Activated naive CD4-positive, alpha-beta T cell treated with anti-CD3 and anti-CD28 coated beads for 36 hours (primary cell): Measurements from ENCODE around the gene PTPRM. TPM values are rescaled to one million over a fixed set of nuclear protein-coding genes. Genes with fewer than 3 reads are reported as not detected.

ENCODE experiments used
- CTCF ChIA-PET: fragments of 350-600 bp; sonication (Branson Sonifier 250); formaldehyde crosslinking; loops from one replicate; lab custom pipeline; 2021; ENCODE audit warnings: antibody characterized with exemption; lab: Charles Lee
- DNase-seq: peaks from one replicate; pipeline ENCODE4 v3.0.0-alpha.2; 2020
- H3K27ac Mint-ChIP-seq: one replicate; pipeline ENCODE4 v1.8.0; 2021; ENCODE audit warnings: mild to moderate bottlenecking, mixed read lengths
- H3K27me3 Mint-ChIP-seq: one replicate; pipeline ENCODE4 v1.8.0; 2021; ENCODE audit warnings: low read depth, mixed read lengths
- H3K36me3 Mint-ChIP-seq: one replicate; pipeline ENCODE4 v1.8.0; 2021; ENCODE audit warnings: low read depth, mixed read lengths
- H3K4me1 Mint-ChIP-seq: one replicate; pipeline ENCODE4 v1.8.0; 2021; ENCODE audit warnings: low read depth, mixed read lengths
- H3K4me3 Mint-ChIP-seq: one replicate; pipeline ENCODE4 v1.8.0; 2021; ENCODE audit warnings: mild to moderate bottlenecking, moderate library complexity, mixed read lengths
- H3K9me3 Mint-ChIP-seq: one replicate; pipeline ENCODE4 v1.8.0; 2021; ENCODE audit warnings: mixed read lengths
- intact Hi-C: fragments of 100-400 bp; cut with micrococcal nuclease; formaldehyde crosslinking; loops from one replicate; pipeline ENCODE4 v1.15.1; 2023
- total RNA-seq, 2 experiments: library from RNA; stranded (reverse); gene quantifications; one replicate each; pipeline ENCODE4 v1.2.3, GENCODE V29; 2021

PTPRM gene
- total RNA-seq, 2 experiments from 2014 or later = 4.3 to 6.1 TPM

- CTCF ChIA-PET = no interaction called here
- no peak for DNase-seq
- H3K9me3 Mint-ChIP-seq = no peaks in the 10 kb centered on the region
Measured at GRCh38 chr18:7548221-7548620, 18.9 kb upstream of the PTPRM start.

DNA sequence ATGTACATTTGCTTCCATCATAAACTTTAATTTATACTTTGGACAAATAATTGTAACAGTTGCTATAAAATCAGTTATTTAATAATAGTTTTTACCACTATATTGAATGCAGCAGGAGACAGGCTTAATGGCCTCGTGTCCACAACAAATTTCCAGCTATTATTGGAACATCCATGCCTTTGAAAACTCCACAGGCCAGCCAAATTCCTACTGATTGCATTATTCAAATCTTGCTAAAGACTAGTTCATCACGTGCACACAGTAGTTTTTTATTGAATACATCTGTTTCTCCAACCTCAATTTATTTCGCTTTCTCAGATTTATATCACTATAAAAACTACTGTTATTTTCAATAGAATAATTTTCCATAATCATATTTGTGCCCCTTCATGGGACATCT, 18.4 kb upstream of the PTPRM start:
- no peak for DNase-seq
- H3K36me3 Mint-ChIP-seq = no peaks in the 10 kb centered on the region
- H3K4me3 Mint-ChIP-seq = no peak overlapping the region
- no peaks in the 10 kb centered on the region for H3K4me1 Mint-ChIP-seq
- intact Hi-C loops = no loop called here
- H3K27me3 Mint-ChIP-seq = no peaks in the 10 kb centered on the region
- H3K27ac Mint-ChIP-seq = no peak overlapping the region
- no peaks in the 10 kb centered on the region for H3K9me3 Mint-ChIP-seq
- CTCF ChIA-PET = no interaction called here

More at GRCh38 chr18:7548221-7548620, 18.9 kb upstream of the PTPRM start:
- Mint-ChIP-seq H3K36me3 (no peaks in the 10 kb centered on the region), H3K4me3 (no peak overlapping the region), H3K27ac (no peak overlapping the region), H3K27me3 (no peaks in the 10 kb centered on the region), H3K4me1 (no peaks in the 10 kb centered on the region)
- intact Hi-C loops = no loop called here

- H3K4me3 Mint-ChIP-seq = no peak overlapping the region
Measured at GRCh38 chr18:7557973-7558372, 9.1 kb upstream of the PTPRM start.

DNA sequence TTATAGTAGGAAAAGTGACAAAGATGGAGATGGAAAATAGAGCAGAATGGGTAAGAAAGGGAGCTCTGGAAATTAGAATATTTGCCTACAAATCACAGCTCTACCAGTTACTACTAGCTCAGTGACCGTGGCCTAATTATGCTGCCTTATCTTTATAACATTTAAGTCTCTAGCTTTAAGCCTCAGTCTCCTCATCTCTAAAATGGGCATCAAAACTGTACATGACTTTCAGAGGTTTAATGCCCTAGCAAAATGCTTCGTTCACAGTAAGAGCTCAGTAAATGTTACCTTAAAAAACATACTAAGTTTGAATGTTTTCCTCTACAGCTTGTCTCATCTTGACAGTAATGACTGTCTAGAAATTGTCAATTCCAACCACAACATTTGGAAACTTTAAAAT, 8.3 kb upstream of the PTPRM start:
- DNase-seq = no peak
- Mint-ChIP-seq H3K27me3 (peaks cover 11% of the 10 kb centered on the region), H3K9me3 (peaks cover 2% of the 10 kb centered on the region), H3K36me3 (no peaks in the 10 kb centered on the region), H3K4me1 (no peaks in the 10 kb centered on the region), H3K27ac (no peak overlapping the region), H3K4me3 (no peak overlapping the region)
- intact Hi-C loops = no loop called here
- CTCF ChIA-PET = interaction anchor here (0.6 kb wide), 1 partner anchor 279 kb away, joined by 3 read pairs; no protein-coding TSS in a partner anchor

More at GRCh38 chr18:7557973-7558372, 9.1 kb upstream of the PTPRM start:
- peaks cover 2% of the 10 kb centered on the region for H3K9me3 Mint-ChIP-seq
- no peak for DNase-seq
- intact Hi-C loops = no loop called here
- CTCF ChIA-PET = no interaction called here
- H3K4me1 Mint-ChIP-seq = no peaks in the 10 kb centered on the region
- peaks cover 11% of the 10 kb centered on the region for H3K27me3 Mint-ChIP-seq
- no peaks in the 10 kb centered on the region for H3K36me3 Mint-ChIP-seq
- H3K27ac Mint-ChIP-seq = no peak overlapping the region

GRCh38 chr18:7559709-7560319, 7.3 kb upstream of the PTPRM start:
- Mint-ChIP-seq H3K27ac (no peak overlapping the region), H3K4me1 (no peaks in the 10 kb centered on the region), H3K36me3 (no peaks in the 10 kb centered on the region), H3K9me3 (peaks cover 2% of the 10 kb centered on the region), H3K27me3 (peaks cover 16% of the 10 kb centered on the region), H3K4me3 (no peak overlapping the region)
- DNase-seq = no peak
- CTCF ChIA-PET = interaction anchor here (0.6 kb wide), 1 partner anchor 816 kb away, joined by 4 read pairs; no protein-coding TSS in a partner anchor
- intact Hi-C loops = loop anchor here (10.0 kb wide), 2 partner anchors 395 to 645 kb away; no protein-coding TSS in a partner anchor

DNA sequence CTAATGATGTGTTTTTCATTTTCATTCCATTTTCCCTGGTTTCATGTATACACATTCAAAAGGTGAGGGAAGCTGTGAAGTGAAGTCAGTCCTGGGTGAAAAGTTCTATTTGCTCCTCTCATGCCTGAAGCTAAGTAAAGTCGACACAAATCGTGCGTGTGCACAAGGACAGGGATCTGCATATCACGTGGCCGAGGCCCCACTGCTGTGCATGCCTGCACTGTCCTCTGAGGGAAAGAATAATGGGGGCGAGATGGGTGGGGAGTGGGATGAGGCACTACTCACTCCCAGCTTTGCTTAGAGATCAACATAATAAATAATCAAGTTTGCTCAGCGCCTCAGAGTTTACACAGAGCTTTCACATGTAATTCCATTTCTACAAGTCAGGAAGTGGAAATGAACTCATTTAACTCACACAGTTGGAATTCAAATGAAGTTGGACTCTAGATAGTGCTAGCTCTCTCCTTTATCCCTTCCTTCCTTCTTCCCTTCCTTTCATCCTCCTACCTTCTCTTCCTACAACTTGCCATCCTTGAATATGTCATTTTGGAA, 5.1 kb upstream of the PTPRM start:
- DNase-seq = no peak
- no peak overlapping the region for H3K4me3 Mint-ChIP-seq
- CTCF ChIA-PET = no interaction called here
- no peak overlapping the region for H3K27ac Mint-ChIP-seq
- intact Hi-C loops = loop anchor here (10.0 kb wide), 2 partner anchors 393 to 647 kb away; no protein-coding TSS in a partner anchor
- H3K27me3 Mint-ChIP-seq = peaks cover 27% of the 10 kb centered on the region
- no peaks in the 10 kb centered on the region for H3K36me3 Mint-ChIP-seq
- no peaks in the 10 kb centered on the region for H3K4me1 Mint-ChIP-seq
- peaks cover 2% of the 10 kb centered on the region for H3K9me3 Mint-ChIP-seq

- H3K27me3 Mint-ChIP-seq = peaks cover 27% of the 10 kb centered on the region
- H3K4me1 Mint-ChIP-seq = no peaks in the 10 kb centered on the region
- no peaks in the 10 kb centered on the region for H3K36me3 Mint-ChIP-seq
Measured at GRCh38 chr18:7562491-7562890, 4.6 kb upstream of the PTPRM start.

DNA sequence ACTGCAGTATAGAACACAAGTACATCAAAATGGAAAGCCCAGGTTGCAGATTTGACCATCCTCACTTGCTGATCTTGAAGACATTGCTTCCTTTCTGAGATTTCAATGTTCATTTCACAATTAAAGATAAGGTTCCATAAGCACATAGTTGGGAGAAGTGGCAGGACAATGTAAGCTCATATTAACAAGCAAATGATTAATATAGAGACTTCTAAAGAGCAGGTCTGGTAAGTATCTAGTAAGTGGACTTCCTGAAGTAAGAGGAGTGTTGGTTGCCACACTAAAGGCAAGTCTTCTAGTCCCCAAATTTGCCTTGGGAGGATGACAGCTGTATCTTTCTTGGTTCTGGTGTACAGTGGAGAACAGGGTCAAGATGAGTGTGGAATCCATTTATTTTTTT, 1.4 kb upstream of the PTPRM start:
- no peak for DNase-seq
- CTCF ChIA-PET = no interaction called here
- no peak overlapping the region for H3K4me3 Mint-ChIP-seq
- peaks cover 5% of the 10 kb centered on the region for H3K9me3 Mint-ChIP-seq
- H3K36me3 Mint-ChIP-seq = no peaks in the 10 kb centered on the region
- H3K27ac Mint-ChIP-seq = no peak overlapping the region
- H3K4me1 Mint-ChIP-seq = no peaks in the 10 kb centered on the region
- peaks cover 48% of the 10 kb centered on the region for H3K27me3 Mint-ChIP-seq
- intact Hi-C loops = loop anchor here (2.0 to 10.0 kb wide), 3 partner anchors 345 to 651 kb away; no protein-coding TSS in a partner anchor

More at GRCh38 chr18:7562491-7562890, 4.6 kb upstream of the PTPRM start:
- intact Hi-C loops = loop anchor here (10.0 kb wide), 2 partner anchors 392 to 648 kb away; no protein-coding TSS in a partner anchor
- DNase-seq = no peak
- CTCF ChIA-PET = no interaction called here
- Mint-ChIP-seq H3K4me3 (no peak overlapping the region), H3K9me3 (no peaks in the 10 kb centered on the region), H3K27ac (no peak overlapping the region)

DNA sequence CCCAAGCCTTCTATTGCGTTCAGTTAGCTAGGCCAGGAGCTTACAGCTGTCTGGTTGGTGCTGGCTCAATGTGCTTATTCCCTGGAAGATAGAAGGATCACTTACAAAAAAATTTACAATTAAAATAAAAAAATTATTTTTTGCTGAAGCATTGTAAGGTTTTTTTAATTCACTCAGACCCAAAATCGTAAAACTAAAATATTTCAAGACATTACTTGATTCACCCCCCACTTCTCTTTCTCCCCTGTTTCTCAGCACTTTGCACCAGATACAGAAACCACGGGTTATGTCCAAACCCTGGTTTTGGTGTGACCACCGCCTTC, 911 bp upstream of the PTPRM start:
- CTCF ChIA-PET = interaction anchor here (1.0 to 1.2 kb wide), 2 partner anchors 9 to 114 kb away, joined by 3 to 4 read pairs; no protein-coding TSS in a partner anchor
- no peak for DNase-seq
- H3K27me3 Mint-ChIP-seq = peaks cover 51% of the 10 kb centered on the region
- H3K27ac Mint-ChIP-seq = no peak overlapping the region
- intact Hi-C loops = loop anchor here (2.0 to 10.0 kb wide), 3 partner anchors 345 to 651 kb away; no protein-coding TSS in a partner anchor
- H3K9me3 Mint-ChIP-seq = peaks cover 5% of the 10 kb centered on the region
- H3K36me3 Mint-ChIP-seq = no peaks in the 10 kb centered on the region
- H3K4me3 Mint-ChIP-seq = peak overlapping the region; percentile 10
- no peaks in the 10 kb centered on the region for H3K4me1 Mint-ChIP-seq

DNA sequence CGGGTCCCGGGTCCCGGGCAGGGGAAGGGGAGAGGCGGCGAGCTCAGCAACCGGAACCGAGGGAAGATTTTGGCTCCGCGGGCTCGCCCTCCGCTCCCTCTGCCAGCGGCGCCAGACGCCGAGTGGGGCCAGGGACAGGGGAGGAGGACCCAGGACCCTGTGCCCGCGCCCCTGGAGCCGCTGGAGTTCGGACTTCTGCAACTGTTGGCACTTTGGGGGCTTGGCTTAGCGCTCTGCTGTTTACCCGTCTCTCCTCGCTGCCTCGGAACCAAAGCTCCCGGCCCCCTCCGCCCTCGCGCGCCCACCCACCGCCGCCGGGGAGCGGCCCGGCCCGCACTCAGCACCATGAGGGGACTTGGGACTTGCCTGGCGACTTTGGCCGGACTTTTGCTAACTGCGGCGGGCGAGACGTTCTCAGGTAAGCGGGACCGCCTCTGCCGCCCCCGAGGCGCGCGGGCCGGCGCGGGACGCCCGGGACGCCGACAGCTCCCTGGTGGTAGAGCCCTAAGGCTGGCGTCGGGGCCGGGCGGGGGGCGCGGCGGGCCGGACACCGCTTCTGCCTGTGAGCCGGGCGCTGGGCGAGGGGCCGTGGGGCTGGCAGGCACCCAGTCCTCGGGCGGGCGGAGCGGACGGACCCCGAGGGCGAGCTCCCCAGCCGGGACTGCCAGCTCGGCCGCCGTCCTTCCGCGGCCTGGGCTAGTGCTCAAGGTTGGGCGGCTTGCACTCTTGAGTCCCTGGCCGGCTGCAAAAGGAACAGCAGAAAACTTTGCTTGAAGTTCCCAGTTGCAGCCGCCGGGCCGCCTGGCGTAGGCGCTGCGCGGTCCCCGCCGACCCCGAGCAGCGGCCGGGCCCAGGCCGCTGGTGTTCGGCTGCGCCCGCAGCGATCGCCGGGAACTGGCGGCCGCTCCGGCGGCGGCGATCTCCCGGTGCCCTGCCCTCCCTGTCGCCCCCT, 634 bp downstream of the PTPRM start:
- Mint-ChIP-seq H3K27me3 (peaks cover 46% of the 10 kb centered on the region), H3K4me1 (no peaks in the 10 kb centered on the region), H3K4me3 (no peak overlapping the region), H3K9me3 (peaks cover 5% of the 10 kb centered on the region), H3K27ac (no peak overlapping the region), H3K36me3 (no peaks in the 10 kb centered on the region)
- CTCF ChIA-PET = interaction anchor here (0.9 to 1.2 kb wide), 3 partner anchors 11 to 140 kb away, joined by 3 read pairs; no protein-coding TSS in a partner anchor
- intact Hi-C loops = loop anchor here (2.0 to 10.0 kb wide), 3 partner anchors 347 to 653 kb away; no protein-coding TSS in a partner anchor
- no peak for DNase-seq

- Mint-ChIP-seq H3K27me3 (peaks cover 50% of the 10 kb centered on the region), H3K4me1 (peaks cover 2% of the 10 kb centered on the region), H3K9me3 (peaks cover 5% of the 10 kb centered on the region), H3K4me3 (no peak overlapping the region), H3K36me3 (no peaks in the 10 kb centered on the region), H3K27ac (no peak overlapping the region)
- no peak for DNase-seq
- intact Hi-C loops = loop anchor here (10.0 kb wide), 2 partner anchors 386 to 654 kb away; no protein-coding TSS in a partner anchor
- CTCF ChIA-PET = no interaction called here
Measured at GRCh38 chr18:7568426-7568825, 1.3 kb downstream of the PTPRM start.

DNA sequence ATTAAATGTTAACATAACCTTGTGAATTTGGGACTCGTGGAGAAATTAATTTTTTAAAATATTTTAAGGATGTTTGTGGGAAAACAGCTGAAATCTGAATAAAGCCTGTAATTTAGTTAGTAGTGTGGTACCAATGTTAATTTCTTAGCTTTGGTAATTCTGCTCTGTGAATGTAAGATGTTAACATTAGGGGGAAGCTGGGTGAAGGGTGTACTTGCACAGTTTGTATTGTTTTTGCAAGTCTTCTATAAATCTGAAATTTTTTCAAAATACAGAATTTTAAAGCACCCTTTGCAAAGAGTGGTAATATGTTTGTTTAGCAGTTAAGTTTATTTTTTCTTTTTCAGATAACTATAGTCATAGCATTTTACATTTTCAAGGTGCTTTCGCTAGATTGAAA, 4.5 kb downstream of the PTPRM start:
- CTCF ChIA-PET = no interaction called here
- DNase-seq = no peak
- Mint-ChIP-seq H3K4me1 (peaks cover 2% of the 10 kb centered on the region), H3K27me3 (peaks cover 37% of the 10 kb centered on the region), H3K9me3 (peaks cover 5% of the 10 kb centered on the region), H3K4me3 (no peak overlapping the region), H3K36me3 (no peaks in the 10 kb centered on the region), H3K27ac (no peak overlapping the region)
- intact Hi-C loops = loop anchor here (10.0 kb wide), 2 partner anchors 473 to 813 kb away; no protein-coding TSS in a partner anchor
